Nephron (organoid): Measurements from ENCODE around the gene CD248.

Experiments used
- H3K27ac Mint-ChIP-seq, 3 experiments: 2 replicates each; pipeline ENCODE4 v1.8.0; 2020; ENCODE audit warnings: mixed read lengths in 3 of 3, mild to moderate bottlenecking in 2 of 3, moderate library complexity in 1 of 3
- H3K27me3 Mint-ChIP-seq: 2 replicates; pipeline ENCODE4 v1.8.0; 2021; ENCODE audit warnings: low read depth, mild to moderate bottlenecking, moderate library complexity, mixed read lengths
- H3K36me3 Mint-ChIP-seq: 2 replicates; pipeline ENCODE4 v1.8.0; 2020; ENCODE audit warnings: low read depth, mixed read lengths
- H3K4me1 Mint-ChIP-seq: 2 replicates; pipeline ENCODE4 v1.8.0; 2020; ENCODE audit warnings: mixed read lengths
- H3K4me3 Mint-ChIP-seq, 3 experiments: 2 replicates each; pipeline ENCODE4 v1.8.0; 2020; ENCODE audit warnings: mild to moderate bottlenecking in 3 of 3, mixed read lengths in 3 of 3, moderate library complexity in 2 of 3
- H3K9me3 Mint-ChIP-seq: 2 replicates; pipeline ENCODE4 v1.8.0; 2020; ENCODE audit warnings: mixed read lengths
- CTCF ChIP-seq, 3 experiments: fragments of 200-600 bp; sonication (generic); IDR thresholded peaks; one replicate each; pipeline ENCODE4 v1.5.0; 2021; ENCODE audit warnings: antibody characterized with exemption in 3 of 3; ENCODE audit not compliant: unreplicated experiment in 3 of 3

The CD248 gene

GRCh38 chr11:66275396-66275795 is 41.4 kb downstream of the CD248 start:
- Mint-ChIP-seq H3K4me1 (peaks cover 28% of the 10 kb centered on the region), H3K9me3 (no peaks in the 10 kb centered on the region), H3K27ac (peak overlapping the region in 2 of 3 experiments; percentile 19 to 44), H3K27me3 (peaks cover 4% of the 10 kb centered on the region), H3K36me3 (peaks cover 41% of the 10 kb centered on the region), H3K4me3 (peak overlapping the region in 2 of 3 experiments; percentile 50 to 62)
- no peak for TF ChIP-seq CTCF (IDR thresholded peaks at IDR 0.05; ENCODE audit: unreplicated experiment in 3 of 3)

GRCh38 chr11:66274219-66274618 is 42.6 kb downstream of the CD248 start:
- Mint-ChIP-seq H3K27ac (no peak overlapping the region), H3K4me1 (peaks cover 22% of the 10 kb centered on the region), H3K9me3 (no peaks in the 10 kb centered on the region), H3K36me3 (peaks cover 41% of the 10 kb centered on the region), H3K27me3 (no peaks in the 10 kb centered on the region), H3K4me3 (peak overlapping the region in 1 of 3 experiments; percentile 11)
- TF ChIP-seq CTCF (IDR thresholded peaks at IDR 0.05; ENCODE audit: unreplicated experiment in 3 of 3), result no peak

- H3K36me3 Mint-ChIP-seq, result peaks cover 41% of the 10 kb centered on the region
- H3K27me3 Mint-ChIP-seq, result no peaks in the 10 kb centered on the region
- peaks cover 28% of the 10 kb centered on the region for H3K4me1 Mint-ChIP-seq
- peak overlapping the region; percentile 29 to 58 (median 46) for H3K4me3 Mint-ChIP-seq
- no peak overlapping the region for H3K27ac Mint-ChIP-seq
- no peaks in the 10 kb centered on the region for H3K9me3 Mint-ChIP-seq
- TF ChIP-seq CTCF (IDR thresholded peaks at IDR 0.05; ENCODE audit: unreplicated experiment in 3 of 3), result no peak
These were observed 44.2 kb downstream of the CD248 start for GRCh38 chr11:66272596-66272995.

- Mint-ChIP-seq H3K4me1 (peaks cover 33% of the 10 kb centered on the region), H3K9me3 (no peaks in the 10 kb centered on the region), H3K27ac (no peak overlapping the region), H3K36me3 (peaks cover 41% of the 10 kb centered on the region), H3K4me3 (peak overlapping the region; percentile 40 to 59 (median 47)), H3K27me3 (no peaks in the 10 kb centered on the region)
- TF ChIP-seq CTCF (IDR thresholded peaks at IDR 0.05; ENCODE audit: unreplicated experiment in 3 of 3), result no peak
These were observed 45.0 kb downstream of the CD248 start for GRCh38 chr11:66271816-66272215.

- H3K36me3 Mint-ChIP-seq, result peaks cover 33% of the 10 kb centered on the region
- peaks cover 20% of the 10 kb centered on the region for H3K4me1 Mint-ChIP-seq
- H3K9me3 Mint-ChIP-seq, result no peaks in the 10 kb centered on the region
- peak overlapping the region; percentile 94 to 96 (median 96) for H3K4me3 Mint-ChIP-seq
- TF ChIP-seq CTCF (IDR thresholded peaks at IDR 0.05; ENCODE audit: unreplicated experiment in 3 of 3), result peak in 2 of 3 experiments; percentile 9 to 17
- H3K27ac Mint-ChIP-seq, result peak overlapping the region; percentile 87 to 97 (median 96)
- no peaks in the 10 kb centered on the region for H3K27me3 Mint-ChIP-seq
These were observed 47.6 kb downstream of the CD248 start for GRCh38 chr11:66268952-66269905.
